Caco-2 (cell line): ENCODE results near the gene PAFAH2. TPM values are rescaled to one million over a fixed set of nuclear protein-coding genes. Genes with fewer than 3 reads are reported as not detected.
A peak's percentile ranks its signal among the peaks of the same experiment; 100 is the strongest.

ENCODE experiments used
- BruUV-seq: library from RNA; stranded (reverse); fragments of 400-500 nt; replicated peaks from 2 replicates; lab custom pipeline; 2021; lab: Mats Ljungman, UMichigan
- CTCF ChIA-PET: fragments of 300-600 bp; sonication (Branson Sonifier 250); formaldehyde crosslinking; loops from one replicate; lab custom pipeline; 2022; ENCODE audit warnings: antibody characterized with exemption; lab: Charles Lee
- POLR2A ChIA-PET: fragments of 300-600 bp; sonication (Branson Sonifier 250); formaldehyde crosslinking; loops from one replicate; lab custom pipeline; 2022; ENCODE audit warnings: antibody characterized with exemption; lab: Charles Lee
- DNase-seq, 2 experiments: peaks; one replicate each; pipeline versions ENCODE4 v3.0.0 to v3.0.0-alpha.2; 2020 to 2022
- H3K27me3 ChIP-seq: replicated peaks from 2 replicates; pipeline ENCODE4 v1.6.0; 2011; ENCODE audit warnings: low read length; ENCODE audit not compliant: control insufficient read depth, insufficient read depth
- H3K36me3 ChIP-seq: 2 replicates; pipeline ENCODE4 v1.5.1; 2011; ENCODE audit warnings: low read length; ENCODE audit not compliant: control insufficient read depth, insufficient read depth
- H3K4me1 ChIP-seq: fragments of 250-450 bp; sonication (Bioruptor Pico); 2 replicates; pipeline ENCODE4 v1.5.1; 2020; ENCODE audit warnings: mild to moderate bottlenecking
- H3K4me3 ChIP-seq: 2 replicates; pipeline ENCODE4 v1.5.1; 2011; ENCODE audit warnings: low read depth, mild to moderate bottlenecking, control low read depth, low read length
- H3K9me3 ChIP-seq: fragments of 250-450 bp; sonication (Bioruptor Pico); 2 replicates; pipeline ENCODE4 v1.5.1; 2020; ENCODE audit warnings: mild to moderate bottlenecking, moderate library complexity
- H3K27ac Mint-ChIP-seq: one replicate; pipeline ENCODE4 v1.8.0; 2022; ENCODE audit warnings: mixed read lengths; ENCODE audit not compliant: unreplicated experiment
- H3K27me3 Mint-ChIP-seq: one replicate; pipeline ENCODE4 v1.8.0; 2022; ENCODE audit warnings: mixed read lengths; ENCODE audit not compliant: insufficient read depth, unreplicated experiment
- H3K36me3 Mint-ChIP-seq: one replicate; pipeline ENCODE4 v1.8.0; 2022; ENCODE audit warnings: mild to moderate bottlenecking, mixed read lengths; ENCODE audit not compliant: insufficient read depth, unreplicated experiment
- H3K4me1 Mint-ChIP-seq: one replicate; pipeline ENCODE4 v1.8.0; 2022; ENCODE audit warnings: low read depth, mixed read lengths; ENCODE audit not compliant: unreplicated experiment
- H3K4me3 Mint-ChIP-seq: one replicate; pipeline ENCODE4 v1.8.0; 2022; ENCODE audit warnings: mild to moderate bottlenecking, moderate library complexity, mixed read lengths; ENCODE audit not compliant: unreplicated experiment
- H3K9me3 Mint-ChIP-seq: one replicate; pipeline ENCODE4 v1.8.0; 2022; ENCODE audit warnings: mixed read lengths; ENCODE audit not compliant: unreplicated experiment
- CTCF ChIP-seq, 2 experiments: fragments of 200-600 bp in 1 of 2; IDR thresholded peaks; 1 replicate in 1 of 2; 2 replicates in 1 of 2; pipeline versions ENCODE4 v1.5.1 to v1.8.0; 2011 to 2022; ENCODE audit warnings: antibody characterized with exemption in 1 of 2, control low read depth in 1 of 2, inconsistent platforms in 1 of 2, low read depth in 1 of 2, low read length in 1 of 2, mild to moderate bottlenecking in 1 of 2, moderate library complexity in 1 of 2; ENCODE audit not compliant: insufficient read depth in 1 of 2, severe bottlenecking in 1 of 2, unreplicated experiment in 1 of 2
- intact Hi-C: fragments of 100-400 bp; cut with micrococcal nuclease; formaldehyde crosslinking; loops from one replicate; pipeline ENCODE4 v1.10.0; 2022; ENCODE audit not compliant: unreplicated experiment
- total RNA-seq: library from RNA; stranded (reverse); gene quantifications from 2 replicates; pipeline ENCODE4 v1.2.3, GENCODE V29; 2022

Gene PAFAH2
- total RNA-seq, 1 experiment from 2014 or later: 8.0 TPM

- no peaks in the 10 kb centered on the region for H3K9me3 Mint-ChIP-seq
- H3K27me3 Mint-ChIP-seq: no peaks in the 10 kb centered on the region
- intact Hi-C loops: loop anchor here (1.0 kb wide), 2 partner anchors 115 to 173 kb away; no protein-coding TSS in a partner anchor
- H3K4me3 Mint-ChIP-seq: no peak overlapping the region
- POLR2A ChIA-PET: no interaction called here
- Histone ChIP-seq H3K4me3 (no peak overlapping the region), H3K27me3 (no peaks in the 10 kb centered on the region), H3K9me3 (no peaks in the 10 kb centered on the region), H3K4me1 (no peaks in the 10 kb centered on the region), H3K36me3 (no peaks in the 10 kb centered on the region)
- H3K27ac Mint-ChIP-seq: no peak overlapping the region
- peak; percentile 47 to 48 for TF ChIP-seq CTCF (IDR thresholded peaks at IDR 0.05; ENCODE audit: insufficient read depth in 1 of 2, low read depth in 1 of 2, low read length in 1 of 2, severe bottlenecking in 1 of 2, unreplicated experiment in 1 of 2)
- DNase-seq: peak; percentile 46 to 61
- no peaks in the 10 kb centered on the region for H3K4me1 Mint-ChIP-seq
- no TSS peak for BruUV-seq
- CTCF ChIA-PET: interaction anchor here (0.6 to 2.1 kb wide), 4 partner anchors 12 to 114 kb away, joined by 4 to 10 read pairs (median 4); partner anchors contain the start of gene PAFAH2
- no peaks in the 10 kb centered on the region for H3K36me3 Mint-ChIP-seq
These were observed 12.1 kb upstream of the PAFAH2 start for GRCh38 chr1:26009796-26010447.

- Histone ChIP-seq H3K9me3 (no peaks in the 10 kb centered on the region), H3K4me1 (no peaks in the 10 kb centered on the region), H3K4me3 (no peak overlapping the region), H3K27me3 (no peaks in the 10 kb centered on the region), H3K36me3 (no peaks in the 10 kb centered on the region)
- no peaks in the 10 kb centered on the region for H3K27me3 Mint-ChIP-seq
- no peak for TF ChIP-seq CTCF (IDR thresholded peaks at IDR 0.05; ENCODE audit: insufficient read depth in 1 of 2, low read depth in 1 of 2, low read length in 1 of 2, severe bottlenecking in 1 of 2, unreplicated experiment in 1 of 2)
- no peaks in the 10 kb centered on the region for H3K9me3 Mint-ChIP-seq
- intact Hi-C loops: no loop called here
- no peaks in the 10 kb centered on the region for H3K4me1 Mint-ChIP-seq
- DNase-seq: no peak
- no peaks in the 10 kb centered on the region for H3K36me3 Mint-ChIP-seq
- ChIA-PET POLR2A (no interaction called here), CTCF (no interaction called here)
- no peak overlapping the region for H3K4me3 Mint-ChIP-seq
- BruUV-seq: no TSS peak
- H3K27ac Mint-ChIP-seq: no peak overlapping the region
These were observed 8.8 kb upstream of the PAFAH2 start for GRCh38 chr1:26006710-26007109.

- Histone ChIP-seq H3K4me1 (no peaks in the 10 kb centered on the region), H3K9me3 (no peaks in the 10 kb centered on the region), H3K36me3 (no peaks in the 10 kb centered on the region), H3K27me3 (no peaks in the 10 kb centered on the region), H3K4me3 (no peak overlapping the region)
- H3K36me3 Mint-ChIP-seq: no peaks in the 10 kb centered on the region
- BruUV-seq: no TSS peak
- DNase-seq: no peak
- TF ChIP-seq CTCF (IDR thresholded peaks at IDR 0.05; ENCODE audit: insufficient read depth in 1 of 2, low read depth in 1 of 2, low read length in 1 of 2, severe bottlenecking in 1 of 2, unreplicated experiment in 1 of 2): no peak
- no peaks in the 10 kb centered on the region for H3K4me1 Mint-ChIP-seq
- intact Hi-C loops: no loop called here
- H3K27ac Mint-ChIP-seq: no peak overlapping the region
- POLR2A ChIA-PET: no interaction called here
- H3K27me3 Mint-ChIP-seq: no peaks in the 10 kb centered on the region
- H3K4me3 Mint-ChIP-seq: no peak overlapping the region
- H3K9me3 Mint-ChIP-seq: no peaks in the 10 kb centered on the region
- CTCF ChIA-PET: interaction anchor here (1.6 kb wide), 1 partner anchor 110 kb away, joined by 6 read pairs; no protein-coding TSS in a partner anchor
These were observed 7.7 kb upstream of the PAFAH2 start for GRCh38 chr1:26005434-26006105.
